NCI-H1105 (cell line): ENCODE measurements around the gene ARSH.
"Not testable (repeated sequence)": the region's sequence is repeated elsewhere in the genome, so short reads cannot be mapped to it uniquely, and the experiment has no call there.

ENCODE experiments used
- DNase-seq: peaks from one replicate; lab custom pipeline; 2025; lab: John Stamatoyannopoulos, UW

The ARSH gene

DNA sequence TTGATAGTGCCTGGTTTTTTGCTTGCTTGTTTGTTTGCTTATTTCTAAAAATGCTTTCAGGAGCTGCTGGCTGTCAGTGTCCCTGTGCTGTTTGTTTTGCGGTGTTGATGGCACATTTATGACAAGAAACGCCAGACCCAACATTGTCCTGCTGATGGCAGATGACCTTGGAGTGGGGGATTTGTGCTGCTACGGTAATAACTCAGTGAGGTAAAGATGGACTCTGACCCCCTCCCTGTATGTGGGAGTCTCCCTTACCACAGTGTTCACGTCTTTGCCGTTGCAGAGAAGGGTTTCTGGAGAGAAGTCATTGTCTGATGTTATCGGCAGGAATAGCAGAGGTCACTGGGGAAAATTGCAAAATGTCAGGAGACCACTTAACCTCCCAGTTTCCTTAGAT lies at the start of gene ARSH:
ARSH (plus strand) TSS at position 52 of the 400 bp plus-strand sequence; CDS start at position 119, 67 bp downstream.
- DNase-seq: no peak

DNA sequence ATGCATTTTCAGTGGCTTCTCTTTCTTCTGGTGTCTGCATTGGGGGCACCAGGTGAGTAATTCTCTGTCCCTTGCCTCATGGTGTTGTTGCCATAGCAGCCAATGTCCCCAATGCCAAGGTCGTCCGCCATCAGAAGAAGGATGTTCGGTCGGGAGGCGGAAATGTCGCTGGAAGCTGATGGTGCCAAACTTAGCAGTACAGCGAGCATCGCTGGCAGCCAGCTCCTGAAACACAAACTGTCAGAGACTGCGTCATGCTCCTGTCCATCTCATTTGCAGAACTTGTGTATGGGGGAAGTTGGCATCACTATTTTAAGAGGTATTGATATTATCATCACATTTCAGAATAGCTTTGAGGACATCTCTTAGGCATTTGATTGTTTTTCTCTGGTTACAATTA lies 48.1 kb upstream of the ARSH start:
- DNase-seq: no peak

- no peak for DNase-seq
These were observed 45.4 kb upstream of the ARSH start for GRCh38 chrX:2960861-2961515.

GRCh38 chrX:2962381-2962780 lies 44.0 kb upstream of the ARSH start:
- no peak for DNase-seq

DNA sequence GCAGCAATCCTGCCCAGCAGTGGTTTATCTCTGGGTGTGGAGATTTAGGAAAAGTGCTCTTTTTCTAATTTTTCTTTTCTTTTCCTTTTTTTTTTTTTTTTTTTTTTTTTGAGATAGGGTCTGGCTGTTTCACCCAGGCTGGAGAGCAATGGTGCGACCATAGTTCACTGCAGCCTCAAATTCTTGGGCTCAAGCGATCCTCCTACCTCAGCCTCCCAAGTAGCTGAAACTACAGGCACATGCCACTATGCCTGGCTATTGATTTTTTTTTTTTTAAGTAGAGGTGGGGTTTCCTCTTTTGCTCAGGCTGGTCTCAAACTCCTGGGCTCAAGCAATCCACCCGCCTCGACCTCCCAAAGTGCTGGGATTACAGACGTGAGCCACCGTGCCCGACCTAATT lies 42.9 kb upstream of the ARSH start:
- DNase-seq: not testable (repeated sequence)

- DNase-seq: not testable (repeated sequence)
These were observed 42.2 kb upstream of the ARSH start for GRCh38 chrX:2963992-2964794.

DNA sequence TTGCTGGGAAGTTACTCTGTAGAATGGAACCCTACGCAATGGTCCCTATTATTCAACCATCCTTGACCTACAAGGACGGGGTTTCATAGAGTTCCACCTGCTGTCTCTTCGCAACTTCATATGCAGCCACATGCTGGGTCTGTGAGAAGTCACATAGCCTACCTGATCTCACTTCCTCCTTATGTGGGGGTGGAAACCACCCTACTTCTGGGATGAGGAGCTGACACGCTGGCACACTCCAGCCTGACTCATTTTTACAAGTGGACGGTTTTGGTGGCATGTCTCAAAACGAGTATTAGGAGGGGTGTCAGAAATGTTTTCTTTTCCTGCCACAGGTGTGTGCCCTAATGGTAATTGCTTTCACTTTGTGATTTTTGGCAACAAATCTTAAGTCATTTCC lies 40.4 kb upstream of the ARSH start:
- DNase-seq: no peak

GRCh38 chrX:2967012-2967411 lies 39.3 kb upstream of the ARSH start:
- no peak for DNase-seq

DNA sequence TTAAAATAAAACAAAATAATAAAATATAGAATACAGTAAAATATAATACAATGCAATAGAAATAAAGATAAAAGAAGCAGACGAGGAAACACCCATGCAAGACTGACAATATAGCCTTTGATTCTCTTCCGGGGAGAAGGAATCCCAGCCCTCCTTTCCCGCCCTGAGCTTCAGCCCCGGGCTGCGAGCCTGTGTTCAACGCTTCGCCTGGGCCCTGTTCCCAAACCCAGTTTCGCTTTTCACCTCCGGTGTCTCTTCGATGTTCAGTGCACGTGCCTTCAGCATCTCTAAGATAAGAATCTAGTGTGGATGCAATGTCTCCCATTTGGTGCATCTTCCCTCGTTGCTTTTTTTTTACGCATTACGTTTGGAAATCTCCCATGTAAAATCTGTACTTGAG lies 38.8 kb upstream of the ARSH start:
- no peak for DNase-seq

- DNase-seq: no peak
These were observed 38.1 kb upstream of the ARSH start for GRCh38 chrX:2967998-2968909.

- no peak for DNase-seq
These were observed 37.3 kb upstream of the ARSH start for GRCh38 chrX:2969021-2969420.

DNA sequence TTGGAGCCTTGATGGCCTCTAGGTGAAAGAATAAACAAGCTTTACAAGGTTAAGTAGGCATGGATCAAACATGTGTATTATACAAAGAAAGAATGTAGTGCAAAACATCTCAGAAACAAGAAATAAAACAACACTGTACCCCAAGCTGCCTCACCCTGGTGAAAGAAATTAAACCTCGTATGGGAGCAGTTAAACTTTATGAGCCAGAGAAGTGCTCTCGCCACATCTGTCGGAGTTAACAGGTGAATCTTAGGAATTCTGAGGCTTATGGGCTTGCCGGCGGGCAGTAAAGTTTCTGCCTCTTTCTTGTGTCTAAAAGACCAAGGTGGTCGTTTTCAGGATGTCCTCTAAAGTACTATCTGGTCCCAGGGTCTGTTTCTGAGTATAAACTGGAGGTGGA lies 34.0 kb upstream of the ARSH start:
- no peak for DNase-seq

DNA sequence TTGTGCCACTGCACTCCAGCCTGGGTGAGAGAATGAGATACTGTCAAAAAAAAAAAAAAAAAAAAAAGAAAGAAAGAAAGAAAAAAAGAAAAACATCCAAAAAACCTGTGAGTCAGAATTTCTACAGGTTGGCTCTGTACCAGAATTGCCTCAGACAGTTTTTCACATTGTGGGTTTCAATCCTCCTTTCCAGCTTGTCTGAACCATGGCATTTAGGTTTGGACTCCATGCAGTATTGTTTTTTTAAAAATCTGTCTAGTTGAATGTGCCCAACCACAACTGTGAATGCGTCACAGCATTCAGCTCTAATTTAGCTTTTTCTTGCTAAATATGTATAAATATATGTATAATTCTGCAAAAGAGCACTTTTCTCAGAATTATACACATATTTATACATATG lies 31.4 kb upstream of the ARSH start:
- no peak for DNase-seq

DNA sequence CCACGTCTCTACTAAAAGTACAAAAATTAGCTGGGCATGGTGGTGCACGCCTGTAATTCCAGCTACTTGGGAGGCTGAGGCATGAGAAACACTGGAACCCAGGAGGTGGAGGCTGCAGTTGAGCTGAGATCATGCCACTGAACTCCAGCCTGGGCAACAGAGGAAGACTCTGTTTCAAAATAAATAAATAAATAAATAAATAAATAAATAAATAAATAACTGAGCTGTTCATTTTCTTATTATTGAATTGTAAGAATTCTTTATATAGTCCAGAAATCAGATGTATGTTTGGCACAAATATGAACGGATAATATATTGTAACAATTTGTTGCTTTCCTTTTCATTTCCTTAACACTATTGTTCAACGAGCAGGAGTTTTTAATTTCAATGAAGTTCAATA lies 27.7 kb upstream of the ARSH start:
- not testable (repeated sequence) for DNase-seq

GRCh38 chrX:2984342-2984741 lies 22.0 kb upstream of the ARSH start:
- DNase-seq: no peak

- DNase-seq: no peak
These were observed 16.8 kb upstream of the ARSH start for GRCh38 chrX:2989565-2989964.

GRCh38 chrX:3010532-3010931 lies 4.2 kb downstream of the ARSH start:
- no peak for DNase-seq

GRCh38 chrX:3017492-3017891 lies 11.1 kb downstream of the ARSH start:
- DNase-seq: no peak

- DNase-seq: no peak
These were observed 17.8 kb downstream of the ARSH start for GRCh38 chrX:3024176-3024575.

- no peak for DNase-seq
These were observed 19.9 kb downstream of the ARSH start for GRCh38 chrX:3026074-3026815.

- no peak for DNase-seq
These were observed 22.8 kb downstream of the ARSH start for GRCh38 chrX:3029129-3029528.

GRCh38 chrX:3037218-3037617 lies 30.9 kb downstream of the ARSH start:
- DNase-seq: no peak
